Parathyroid adenoma (tissue), 2 donors: ENCODE data around the gene ZNF319.
"Not testable (repeated sequence)": the region's sequence is repeated elsewhere in the genome, so short reads cannot be mapped to it uniquely, and the experiment has no call there.

Source experiments
- H2AFZ ChIP-seq: fragments of 300-600 bp; sonication (generic); one replicate; pipeline ENCODE4 v1.7.0; 2017; ENCODE audit warnings: antibody characterized with exemption, mild to moderate bottlenecking
- H3K27ac ChIP-seq: fragments of 300-600 bp; sonication (generic); one replicate; pipeline ENCODE4 v1.7.0; 2017
- H3K27me3 ChIP-seq: fragments of 300-600 bp; sonication (generic); one replicate; pipeline ENCODE4 v1.7.0; 2017; ENCODE audit warnings: low read length; ENCODE audit not compliant: control insufficient read depth, insufficient read depth
- H3K36me3 ChIP-seq: fragments of 300-600 bp; sonication (generic); one replicate; pipeline ENCODE4 v1.7.0; 2017; ENCODE audit warnings: low read length; ENCODE audit not compliant: control insufficient read depth, insufficient read depth
- H3K4me1 ChIP-seq: fragments of 300-600 bp; sonication (generic); one replicate; pipeline ENCODE4 v1.7.0; 2017; ENCODE audit warnings: control low read depth
- H3K4me2 ChIP-seq: fragments of 300-600 bp; sonication (generic); one replicate; pipeline ENCODE4 v1.7.0; 2017; ENCODE audit warnings: low read length
- H3K4me3 ChIP-seq: fragments of 300-600 bp; sonication (generic); one replicate; pipeline ENCODE4 v1.7.0; 2017; ENCODE audit warnings: low read depth, low read length
- H3K79me2 ChIP-seq: fragments of 300-600 bp; sonication (generic); one replicate; pipeline ENCODE4 v1.7.0; 2017; ENCODE audit warnings: control low read depth
- H3K9ac ChIP-seq: fragments of 300-600 bp; sonication (generic); one replicate; pipeline ENCODE4 v1.7.0; 2017; ENCODE audit warnings: mild to moderate bottlenecking
- H3K9me3 ChIP-seq: fragments of 300-600 bp; sonication (generic); one replicate; pipeline ENCODE4 v1.7.0; 2017; ENCODE audit warnings: low read length; ENCODE audit not compliant: control insufficient read depth
- CTCF ChIP-seq: fragments of 300-600 bp; sonication (generic); IDR thresholded peaks from one replicate; pipeline ENCODE4 v1.7.0; 2017; ENCODE audit warnings: antibody characterized with exemption, mild to moderate bottlenecking
- donor health status: primary hyperparathyroidism.

The ZNF319 gene

GRCh38 chr16:58010886-58011285 is 10.4 kb upstream of the ZNF319 start:
- no peak overlapping the region for H3K27ac ChIP-seq
- no peaks in the 10 kb centered on the region for H3K36me3 ChIP-seq
- H3K9ac ChIP-seq: no peak overlapping the region
- H3K4me3 ChIP-seq: no peak overlapping the region
- H3K9me3 ChIP-seq: no peaks in the 10 kb centered on the region
- no peaks in the 10 kb centered on the region for H3K27me3 ChIP-seq
- peaks cover 8% of the 10 kb centered on the region for H3K4me1 ChIP-seq
- peaks cover 4% of the 10 kb centered on the region for H3K79me2 ChIP-seq
- no peak overlapping the region for H2AFZ ChIP-seq
- no peak for TF ChIP-seq CTCF
- H3K4me2 ChIP-seq: no peak overlapping the region

GRCh38 chr16:58009856-58010416 is 9.5 kb upstream of the ZNF319 start:
- peak overlapping the region; percentile 30 for H3K27ac ChIP-seq
- no peak overlapping the region for H3K9ac ChIP-seq

GRCh38 chr16:58004736-58005135 is 4.3 kb upstream of the ZNF319 start:
- not testable (repeated sequence) for H3K27ac ChIP-seq, H3K36me3 ChIP-seq, H3K27me3 ChIP-seq, H3K9ac ChIP-seq, H3K79me2 ChIP-seq, H3K4me3 ChIP-seq, H3K4me1 ChIP-seq, H3K9me3 ChIP-seq, H2AFZ ChIP-seq, H3K4me2 ChIP-seq

More at GRCh38 chr16:58009856-58010416, 9.5 kb upstream of the ZNF319 start:
- Histone ChIP-seq H3K36me3 (no peaks in the 10 kb centered on the region), H3K4me1 (peaks cover 8% of the 10 kb centered on the region), H3K4me2 (peak overlapping the region; percentile 25), H3K79me2 (peaks cover 5% of the 10 kb centered on the region), H2AFZ (peak overlapping the region; percentile 47), H3K4me3 (peak overlapping the region; percentile 20), H3K9me3 (no peaks in the 10 kb centered on the region), H3K27me3 (no peaks in the 10 kb centered on the region)
- TF ChIP-seq CTCF: no peak

- H3K4me3 ChIP-seq: no peak overlapping the region
- no peak overlapping the region for H3K27ac ChIP-seq
- H3K4me1 ChIP-seq: peaks cover 8% of the 10 kb centered on the region
- H3K9me3 ChIP-seq: no peaks in the 10 kb centered on the region
- H3K9ac ChIP-seq: no peak overlapping the region
- H3K36me3 ChIP-seq: no peaks in the 10 kb centered on the region
- no peak for TF ChIP-seq CTCF
- H3K4me2 ChIP-seq: no peak overlapping the region
- H2AFZ ChIP-seq: no peak overlapping the region
- peaks cover 5% of the 10 kb centered on the region for H3K79me2 ChIP-seq
- H3K27me3 ChIP-seq: no peaks in the 10 kb centered on the region
These were observed 2.5 kb upstream of the ZNF319 start for GRCh38 chr16:58002936-58003335.

GRCh38 chr16:58002416-58002800 is 1.9 kb upstream of the ZNF319 start:
- H3K4me2 ChIP-seq: no peak overlapping the region
- peaks cover 8% of the 10 kb centered on the region for H3K4me1 ChIP-seq
- no peak for TF ChIP-seq CTCF
- no peaks in the 10 kb centered on the region for H3K9me3 ChIP-seq
- no peak overlapping the region for H3K9ac ChIP-seq
- no peaks in the 10 kb centered on the region for H3K27me3 ChIP-seq
- H3K36me3 ChIP-seq: no peaks in the 10 kb centered on the region
- no peak overlapping the region for H3K27ac ChIP-seq
- H3K4me3 ChIP-seq: no peak overlapping the region
- H3K79me2 ChIP-seq: peaks cover 5% of the 10 kb centered on the region
- no peak overlapping the region for H2AFZ ChIP-seq
